ENCODE data around the gene MEAK7.

Gene MEAK7

DNA sequence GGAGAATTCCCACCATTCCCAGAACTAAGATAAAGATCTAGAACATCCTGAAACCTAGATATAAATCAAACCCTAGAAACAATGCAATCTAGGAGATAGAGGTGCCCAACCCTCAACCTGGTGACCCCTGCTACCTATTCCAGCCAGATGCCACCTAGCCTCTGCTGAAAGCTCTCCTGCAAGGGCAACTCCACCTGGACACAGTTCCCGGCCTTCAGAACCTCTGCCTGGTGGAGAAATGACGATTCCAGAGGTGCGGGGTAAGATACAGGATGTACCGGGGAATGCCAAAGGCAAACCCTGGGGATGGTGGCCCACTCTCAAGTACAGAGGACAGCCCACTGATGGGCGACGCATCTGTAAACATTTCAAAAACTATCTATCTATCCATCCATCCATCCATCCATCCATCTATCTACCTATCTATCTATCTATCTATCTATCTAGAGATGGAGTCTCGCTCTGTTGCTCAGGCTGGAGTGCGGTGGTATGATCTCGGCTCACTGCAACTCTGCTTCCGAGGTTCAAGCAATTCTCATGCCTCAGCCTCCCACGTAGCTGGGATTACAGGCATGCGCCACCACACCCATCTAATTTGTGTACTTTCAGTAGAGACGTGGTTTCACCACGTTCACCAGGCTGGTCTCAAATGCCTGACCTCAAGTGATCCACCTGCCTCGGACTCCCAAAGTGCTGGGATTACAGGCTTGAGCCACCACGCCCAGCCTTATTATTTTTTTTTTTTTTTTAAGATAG lies 19.0 kb downstream of the MEAK7 start:
- no peak for DNase-seq

DNA sequence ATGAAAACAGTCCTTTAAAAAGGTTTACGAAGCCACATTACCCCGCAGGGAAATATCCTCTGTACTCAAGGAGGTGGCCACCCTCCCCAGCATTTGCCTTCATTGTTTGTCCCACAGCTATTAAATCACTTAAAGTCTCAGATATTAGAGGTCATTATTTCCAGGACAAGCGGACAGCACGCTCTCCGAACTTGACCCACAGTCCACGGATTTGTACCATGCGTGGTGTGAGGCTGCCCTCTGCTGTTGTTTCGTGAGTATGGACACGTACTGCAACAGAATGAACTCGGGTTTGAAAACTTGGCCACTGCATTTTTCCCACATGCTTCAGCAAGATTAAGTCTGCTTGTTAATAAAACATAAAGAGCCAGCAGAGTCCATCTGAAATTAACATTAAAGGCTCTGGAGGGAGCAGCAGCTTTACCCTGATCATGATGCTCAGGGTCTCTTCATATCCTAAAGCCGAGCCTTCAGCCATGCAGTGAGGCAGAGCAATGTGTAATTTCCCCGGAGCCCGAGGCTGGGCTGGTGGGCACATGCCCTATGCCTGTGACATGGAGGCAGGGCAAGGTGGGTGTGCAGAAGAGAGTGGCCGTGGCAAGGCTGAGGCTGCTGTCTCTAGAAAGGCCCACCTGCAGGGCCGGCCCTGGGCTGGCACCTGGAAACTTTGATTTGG lies 19.7 kb downstream of the MEAK7 start:
- peak; percentile 86 for DNase-seq

DNA sequence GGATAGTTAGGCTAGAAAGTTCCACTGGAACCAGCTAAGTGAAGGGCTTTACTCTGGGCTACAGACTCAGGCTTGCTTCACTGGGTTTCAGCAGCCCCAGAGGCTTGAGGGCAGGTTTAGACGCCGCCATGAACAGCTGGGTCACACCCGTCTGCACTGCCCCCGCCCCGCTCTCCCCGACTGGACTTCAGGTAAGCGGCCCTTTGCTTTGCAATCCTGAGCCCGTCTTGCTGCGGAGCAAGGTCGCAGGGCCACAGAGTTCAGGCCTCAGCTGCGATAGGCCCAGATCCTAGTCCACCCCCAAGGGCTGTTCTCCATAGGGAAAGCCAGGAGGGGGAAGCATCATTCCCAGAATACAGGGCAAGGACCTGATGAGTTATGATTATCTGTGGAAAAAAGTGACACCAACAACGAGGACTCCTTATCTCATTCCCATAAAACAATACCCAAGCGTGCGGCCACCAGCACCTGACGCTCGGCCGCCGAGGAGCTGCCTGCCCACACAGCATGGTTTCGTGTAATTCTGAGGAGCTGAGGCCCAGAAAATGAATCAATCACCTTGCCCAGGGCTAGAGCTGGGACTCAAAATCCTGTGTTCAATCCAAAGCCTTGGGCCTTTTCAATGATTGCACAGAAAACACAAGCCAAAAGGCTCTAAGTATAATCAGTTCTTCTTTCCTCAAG lies 20.4 kb downstream of the MEAK7 start:
- no peak for DNase-seq

DNA sequence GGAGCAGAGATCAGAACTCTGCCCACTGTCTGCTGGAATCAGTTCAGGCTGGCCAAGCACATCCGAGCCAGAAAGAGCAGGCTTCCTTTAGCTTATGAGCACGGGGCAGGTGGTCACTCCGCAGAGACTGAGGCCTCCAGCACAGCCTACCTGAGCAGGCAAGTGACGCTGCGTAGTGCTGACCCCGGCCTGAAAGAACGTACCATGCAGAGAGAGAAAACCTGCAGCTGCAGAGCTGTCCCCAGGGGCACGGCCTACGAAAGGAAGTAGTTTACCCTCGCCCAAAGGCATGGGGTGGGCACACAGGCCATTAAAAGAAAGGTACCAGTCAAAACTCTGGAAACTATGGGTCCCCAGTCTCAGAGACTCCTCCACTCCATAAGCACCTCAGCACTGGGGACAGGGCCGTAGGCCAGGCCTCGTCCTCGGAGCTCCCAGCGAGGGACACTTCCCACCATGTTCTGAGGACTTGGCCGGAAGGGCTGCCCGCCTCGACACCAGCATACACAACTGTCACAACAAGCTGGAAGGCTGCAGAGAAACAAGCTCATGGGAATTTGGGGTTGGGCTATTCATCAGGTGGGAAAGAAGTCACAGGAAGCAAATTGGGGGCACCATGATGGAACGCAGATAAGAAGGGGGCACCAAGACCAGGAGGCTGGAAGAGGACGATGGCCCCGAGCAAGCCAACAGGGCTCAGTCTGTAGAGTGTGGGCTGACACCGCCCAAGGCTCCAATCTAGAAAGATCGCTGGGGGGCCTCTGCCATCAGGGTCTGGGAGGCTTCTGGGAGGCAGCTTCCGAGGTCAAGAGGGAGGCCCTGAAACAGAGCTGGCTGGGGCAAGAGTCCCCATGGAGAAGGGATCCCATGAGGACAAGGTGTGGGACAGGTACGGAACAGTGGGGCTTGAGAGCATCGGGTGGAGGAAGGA lies 21.2 kb downstream of the MEAK7 start:
- DNase-seq = no peak

DNA sequence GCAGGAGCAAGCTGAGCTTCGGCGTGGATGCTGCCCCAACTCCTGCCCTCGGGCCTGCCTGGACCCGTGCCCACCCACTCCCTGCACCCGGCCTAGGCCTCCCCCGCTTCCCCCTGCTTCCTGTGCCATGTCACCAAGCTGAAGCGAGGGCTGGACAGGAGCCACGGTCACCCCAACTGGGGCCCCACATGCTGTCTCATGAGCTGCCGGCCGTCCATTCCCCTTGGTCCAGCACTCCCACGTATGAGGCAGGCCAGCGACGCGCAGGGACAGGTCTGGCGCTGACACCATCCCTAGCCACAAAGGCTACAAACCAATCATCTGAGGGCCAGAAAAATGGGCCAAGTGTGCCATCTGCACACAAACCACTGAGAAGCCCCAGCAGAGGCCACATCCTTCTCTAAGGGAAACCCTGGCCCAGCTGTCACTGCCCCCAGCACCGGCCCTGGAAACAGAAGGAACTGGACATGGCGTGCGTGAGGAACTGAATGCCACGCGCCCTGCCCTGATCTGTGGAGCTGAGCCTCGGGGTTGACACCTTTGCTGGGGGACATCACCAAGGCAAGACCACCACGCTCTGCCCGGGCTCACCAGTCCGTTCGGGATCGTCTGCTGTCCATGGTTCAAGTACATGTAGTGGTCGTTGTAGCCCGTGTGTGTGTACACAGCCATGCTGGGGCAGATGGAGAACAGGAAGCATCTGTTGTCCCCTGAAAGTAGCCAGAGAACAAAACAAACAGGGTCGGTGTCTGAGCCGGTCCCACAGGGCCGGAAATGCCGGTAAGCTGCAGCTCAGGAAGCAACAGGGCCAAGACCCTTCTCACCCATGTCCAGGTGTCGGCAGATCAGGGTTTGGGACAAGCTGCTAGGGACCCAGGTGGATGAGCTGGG lies 22.2 kb downstream of the MEAK7 start:
- no peak for DNase-seq

DNA sequence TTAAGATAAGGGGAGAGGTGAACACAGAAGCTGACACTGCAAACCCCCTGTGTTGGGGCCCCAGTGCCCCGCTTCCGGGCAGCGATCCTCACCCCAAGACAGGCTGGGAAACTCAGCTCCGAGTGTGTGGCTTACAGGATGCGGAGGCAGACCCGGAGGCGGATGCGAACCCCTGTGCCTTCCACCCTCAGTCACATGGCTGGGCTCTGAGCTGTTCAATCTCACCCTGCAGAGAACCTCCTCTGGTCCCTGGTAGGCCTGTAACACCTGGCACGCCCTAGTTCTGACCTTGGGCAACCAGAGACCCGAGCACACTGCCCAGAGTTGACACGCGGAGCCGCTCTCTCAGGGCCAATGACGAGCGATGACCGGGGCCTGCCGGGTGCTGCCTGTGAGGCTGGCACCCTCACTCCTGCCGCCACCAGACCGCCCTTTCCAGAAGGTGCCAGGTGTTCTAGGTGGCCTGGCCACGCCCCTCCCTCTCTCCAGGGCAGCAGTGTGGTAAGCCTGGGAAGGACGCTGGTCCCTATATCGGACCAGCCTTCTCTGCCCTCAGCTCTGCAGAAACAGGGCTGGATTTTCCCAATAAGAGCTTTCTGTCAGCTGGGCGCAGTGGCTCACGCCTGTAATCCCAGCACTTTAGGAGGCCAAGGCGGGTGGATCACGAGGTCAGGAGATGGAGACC lies 23.3 kb downstream of the MEAK7 start:
- no peak for DNase-seq

DNA sequence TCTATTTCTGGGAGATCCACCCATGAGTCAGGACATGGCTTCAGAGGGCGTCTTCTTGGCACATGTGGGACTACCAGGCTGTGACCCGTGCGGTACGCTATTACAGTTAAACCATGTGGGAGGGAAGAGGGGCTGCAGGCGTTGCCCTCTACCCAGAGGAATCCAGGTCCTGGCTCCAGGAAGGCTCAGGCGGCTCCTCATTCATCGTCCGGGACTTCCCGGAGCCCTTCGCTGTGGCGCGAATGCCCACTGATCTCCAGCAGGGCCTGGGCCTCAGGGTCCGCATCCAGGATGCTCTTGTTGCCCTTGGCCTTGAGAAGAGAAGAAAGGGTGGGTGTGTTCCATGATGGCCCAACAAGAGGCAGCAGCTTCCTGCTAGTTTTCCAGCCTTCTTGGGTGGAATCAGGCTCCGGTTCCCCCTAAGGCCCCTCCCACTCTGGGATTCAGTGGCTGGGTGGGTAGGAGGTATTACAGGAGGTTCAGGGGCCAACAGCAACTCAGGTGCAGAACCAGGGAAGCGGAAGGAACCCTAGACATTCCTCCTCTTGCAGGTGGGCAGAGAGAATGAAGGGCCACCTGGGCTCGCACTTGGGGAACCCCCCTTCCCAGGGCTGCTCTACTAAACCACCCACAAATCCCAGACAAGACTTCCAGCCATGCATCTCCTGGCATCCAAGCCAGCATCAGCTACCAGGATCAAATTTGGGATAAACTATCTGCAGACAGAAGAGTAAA lies 24.6 kb downstream of the MEAK7 start:
- DNase-seq = no peak

DNA sequence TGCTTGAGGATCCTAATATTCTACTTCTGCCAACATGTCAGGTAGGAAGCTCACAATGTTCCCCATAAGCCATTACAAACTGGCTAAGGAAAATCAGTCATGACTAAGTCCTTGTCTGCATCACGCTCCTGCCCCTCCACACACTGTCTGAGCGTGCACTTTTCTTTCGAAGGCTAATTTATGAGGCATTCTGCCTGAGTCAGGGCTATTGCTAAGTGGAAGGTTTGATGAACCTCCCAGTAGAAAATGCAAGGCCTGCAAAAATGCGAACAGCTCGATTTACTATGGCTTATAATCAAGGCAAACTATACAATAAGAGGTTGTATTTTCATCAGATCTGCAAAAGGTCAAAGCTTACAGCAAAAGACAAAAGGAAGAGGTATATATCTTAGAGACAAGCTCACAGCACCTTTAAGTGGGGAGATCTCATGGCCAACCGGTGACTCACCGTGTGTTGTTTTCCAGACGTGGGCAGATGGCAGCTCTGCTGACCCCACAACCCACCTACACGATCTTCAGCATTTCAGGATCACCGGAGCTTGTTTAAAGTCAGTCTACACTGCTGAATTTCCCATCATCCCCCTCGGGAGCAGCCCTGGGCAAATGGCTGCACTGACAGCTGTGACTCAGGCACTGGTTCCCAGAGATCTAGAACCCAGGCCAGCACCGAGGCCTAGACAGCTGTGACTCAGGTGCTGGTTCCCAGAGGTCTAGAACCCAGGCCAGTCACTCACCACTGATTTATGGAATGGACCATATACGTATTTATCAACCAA lies 26.1 kb downstream of the MEAK7 start:
- no peak for DNase-seq

DNA sequence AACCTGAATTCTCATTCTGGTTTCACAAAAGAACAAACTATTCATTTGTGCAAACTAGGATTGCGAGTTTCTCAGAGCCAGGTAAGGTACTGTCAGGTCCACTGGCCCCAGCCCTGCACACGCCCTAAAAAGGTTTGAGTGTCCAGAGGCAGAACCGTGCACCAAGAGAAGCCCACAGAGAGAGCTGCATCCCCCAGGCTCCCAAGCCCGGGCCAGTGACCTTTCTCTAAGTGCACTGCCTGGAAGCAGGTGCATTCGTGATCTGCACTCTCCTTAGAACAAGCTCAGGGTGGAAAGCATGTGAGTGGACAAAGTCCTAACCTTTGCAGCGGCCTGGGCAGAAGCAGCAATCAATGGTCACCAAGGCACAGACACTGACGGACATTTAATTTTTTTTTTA lies 26.8 kb downstream of the MEAK7 start:
- DNase-seq = no peak

DNA sequence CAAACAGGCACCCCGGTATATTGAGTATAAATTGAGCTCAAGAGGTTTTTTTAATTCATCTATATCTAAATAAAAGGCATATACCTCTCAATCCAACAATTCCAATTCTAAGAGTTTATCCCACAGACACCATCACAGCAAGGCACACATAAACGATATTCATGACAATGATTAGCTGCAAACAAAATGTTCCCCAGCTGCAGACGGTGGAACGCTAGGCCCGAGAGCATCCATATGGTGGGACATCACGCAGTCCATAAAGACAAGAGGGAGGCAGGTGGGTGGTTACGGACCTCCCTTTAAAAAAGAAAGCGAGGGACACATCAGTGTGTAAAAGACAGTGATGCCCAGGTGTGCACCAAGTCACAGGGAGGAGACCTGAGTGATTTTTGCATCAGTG lies 28.1 kb downstream of the MEAK7 start:
- no peak for DNase-seq

DNA sequence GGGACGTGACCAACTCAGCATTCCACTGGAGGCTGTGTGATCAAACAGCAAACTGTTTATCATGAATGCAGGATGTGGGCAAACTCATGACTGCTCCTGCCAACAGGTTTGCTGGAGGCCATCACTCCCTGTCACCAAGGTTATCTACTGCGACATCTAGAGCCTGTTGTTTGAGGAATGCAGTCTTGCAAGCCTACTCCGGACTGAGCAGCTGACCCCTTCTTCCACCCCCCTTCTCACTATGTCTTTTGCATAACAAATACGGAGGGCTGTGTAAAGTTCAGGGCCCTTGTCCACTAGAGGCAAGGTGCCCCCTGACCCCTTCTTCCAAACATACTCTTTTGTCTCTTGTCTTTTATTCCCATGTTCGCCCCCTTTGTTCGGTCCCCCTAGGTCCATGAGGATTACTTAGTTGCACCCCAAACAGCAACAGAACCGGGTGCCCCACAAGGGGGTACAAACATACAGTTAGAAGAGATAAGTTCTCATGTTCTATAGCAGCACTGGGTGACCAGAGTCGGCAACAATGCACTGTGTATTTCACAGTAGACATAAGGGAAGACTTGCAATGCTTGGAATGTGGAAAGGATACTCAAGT lies 28.7 kb downstream of the MEAK7 start:
- no peak for DNase-seq

DNA sequence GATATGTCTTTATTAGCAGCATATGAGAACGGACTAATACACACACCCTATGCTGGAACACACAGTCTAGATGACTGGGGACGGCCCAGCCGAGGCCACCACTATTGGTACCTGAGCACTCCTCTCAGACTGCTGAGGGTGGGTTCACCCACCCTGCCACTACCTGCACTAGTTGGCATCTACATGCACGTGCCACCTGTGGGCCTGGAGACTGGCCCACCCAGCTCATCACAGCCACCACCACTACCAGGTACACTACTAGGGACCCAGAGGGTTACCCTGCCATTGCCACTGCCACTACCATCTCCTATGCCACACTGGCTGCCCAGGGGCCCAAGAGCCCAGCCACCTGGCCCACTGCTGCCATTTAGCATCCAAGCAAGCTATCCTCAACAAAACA lies 32.5 kb downstream of the MEAK7 start:
- DNase-seq = no peak

DNA sequence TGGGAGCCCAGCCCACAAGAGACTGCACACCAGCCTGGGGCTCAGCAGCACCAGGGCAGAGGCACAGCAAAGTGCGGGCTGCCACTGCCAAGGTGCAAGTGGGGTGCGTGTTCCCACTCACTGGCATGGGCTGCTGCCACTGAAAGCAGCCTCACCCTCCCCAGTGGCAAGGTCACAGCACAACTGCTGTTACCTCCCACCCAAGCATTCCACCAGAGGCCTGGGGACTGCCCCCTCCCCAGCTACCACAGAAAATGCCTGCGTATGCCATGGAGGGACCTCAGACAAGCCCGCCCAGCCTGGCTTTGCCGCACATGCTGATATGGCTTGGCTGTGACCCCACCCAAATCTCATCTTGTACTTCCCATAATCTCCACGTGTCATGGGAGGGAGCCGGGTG lies 33.1 kb downstream of the MEAK7 start:
- no peak for DNase-seq

DNA sequence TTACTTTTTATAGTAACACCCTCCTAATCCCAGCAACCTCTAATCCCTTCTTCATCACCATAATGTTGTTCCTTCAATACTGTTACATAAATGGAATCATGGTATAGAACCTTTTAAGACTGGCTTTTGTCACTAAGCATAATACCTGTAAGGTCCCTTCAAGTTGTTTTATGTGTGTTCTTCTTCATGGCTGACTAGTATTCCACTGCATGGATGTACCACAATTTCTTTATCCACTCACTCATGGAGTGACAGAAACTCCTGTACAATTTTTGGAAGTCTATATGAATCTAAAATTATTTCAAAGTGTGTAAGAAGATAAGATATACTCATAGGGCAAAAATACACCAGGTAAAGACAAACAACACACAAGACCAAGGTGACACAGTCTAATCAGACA lies 36.8 kb downstream of the MEAK7 start:
- DNase-seq = no peak

DNA sequence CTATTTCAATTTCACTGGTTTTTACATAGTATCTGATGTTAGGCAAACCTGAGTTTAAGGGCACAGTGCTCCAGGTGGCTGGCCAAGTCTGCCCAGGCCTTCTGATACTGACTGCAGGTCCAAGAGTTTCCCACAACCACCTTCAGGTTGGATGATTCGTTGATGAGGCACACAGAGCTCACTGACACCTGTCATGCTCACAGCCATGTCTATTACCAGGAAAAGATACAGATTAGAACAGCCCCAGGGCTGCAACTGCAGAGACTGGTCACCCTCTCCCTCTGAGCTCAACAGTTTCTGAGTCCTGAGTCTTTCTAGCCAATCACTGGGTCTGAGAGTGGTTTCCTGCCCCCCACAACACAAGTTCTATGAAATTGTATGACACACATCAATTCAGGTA lies 37.2 kb downstream of the MEAK7 start:
- no peak for DNase-seq

DNA sequence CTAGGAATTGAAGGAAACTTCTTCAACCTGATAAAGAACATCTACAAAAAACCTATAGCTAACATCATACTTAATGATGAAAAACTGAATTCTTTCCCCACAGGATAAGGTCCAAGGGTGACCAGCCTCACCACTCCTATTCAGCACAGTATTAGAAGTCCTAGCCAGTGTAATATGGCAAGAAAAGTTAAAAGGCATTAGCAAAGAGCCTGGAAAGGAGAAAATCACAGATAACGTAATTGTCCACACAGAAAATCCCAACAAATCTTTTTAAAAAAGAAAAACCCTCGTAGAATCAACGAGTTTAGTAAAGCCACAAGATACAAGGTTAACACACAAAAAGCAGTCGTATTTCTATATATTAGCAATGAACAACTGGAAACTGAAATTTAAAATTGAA lies 37.8 kb downstream of the MEAK7 start:
- no peak for DNase-seq

DNA sequence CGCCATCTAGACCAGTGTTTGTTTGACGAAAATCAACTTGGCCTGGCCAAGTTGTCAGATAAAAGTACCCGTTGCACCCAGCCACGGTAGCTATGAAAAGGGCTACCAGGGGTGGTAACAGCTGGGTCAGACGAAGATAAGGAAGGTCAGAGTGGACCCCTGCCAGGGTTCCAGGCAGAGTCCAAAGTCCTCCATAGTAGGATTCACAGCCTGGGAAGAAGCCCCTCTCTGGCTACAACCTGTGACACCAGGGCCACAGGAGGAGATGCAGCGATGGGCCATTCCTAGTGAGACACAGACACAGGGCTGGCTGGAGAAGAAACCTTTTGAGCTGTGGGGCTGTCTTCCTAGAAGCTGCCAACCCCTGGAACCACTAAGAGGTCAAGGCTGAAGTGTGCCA lies 39.3 kb downstream of the MEAK7 start:
- DNase-seq = no peak

DNA sequence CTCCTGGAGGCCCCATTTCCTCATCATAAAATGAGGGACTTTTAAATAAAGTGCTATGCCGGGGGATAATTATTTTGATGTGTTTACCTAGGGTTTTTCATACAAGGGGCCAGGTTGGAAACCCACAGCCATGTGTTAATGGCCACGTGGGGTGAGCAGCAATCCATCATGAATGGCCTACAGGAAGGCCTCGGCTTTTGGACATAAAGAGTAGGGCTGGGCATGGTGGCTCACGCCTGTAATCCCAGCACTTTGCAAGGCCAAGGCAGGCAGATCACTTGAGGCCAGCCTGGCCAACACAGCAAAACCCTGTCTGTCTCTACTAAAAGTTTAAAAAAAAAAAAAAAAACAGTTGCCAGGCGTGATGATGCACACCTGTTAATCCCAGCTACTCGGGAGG lies 40.3 kb downstream of the MEAK7 start:
- DNase-seq = no peak

DNA sequence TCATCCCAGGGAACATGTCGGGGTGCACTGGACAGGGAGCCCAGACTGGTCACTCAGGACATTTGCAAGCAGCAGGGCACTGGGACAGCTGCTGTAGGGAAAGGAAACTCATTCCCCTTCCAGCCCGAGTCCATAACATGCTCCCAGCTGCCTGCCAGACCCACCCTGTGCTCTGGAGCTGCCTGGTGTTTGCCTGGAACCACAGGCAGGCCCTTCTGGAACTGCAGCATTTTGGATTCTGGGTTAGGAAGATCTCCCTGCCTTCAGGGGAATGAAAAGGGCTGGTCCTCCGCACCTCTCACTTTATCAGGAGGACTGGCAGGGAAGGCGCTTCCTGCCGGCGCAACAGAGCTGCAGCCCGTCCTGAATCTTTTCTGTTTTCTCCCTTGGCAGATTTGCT lies 41.2 kb downstream of the MEAK7 start:
- no peak for DNase-seq

Measured in eye (tissue), 1 donor.